ENCODE data around the gene DOCK11. TPM values are rescaled to one million over a fixed set of nuclear protein-coding genes. Genes with fewer than 3 reads are reported as not detected.

The DOCK11 gene
- total RNA-seq, 4 donors from 2014 or later = 131 to 240 (median 175) TPM

GRCh38 chrX:118506805-118507480 lies 11.3 kb downstream of the DOCK11 start:
- no peak for TF ChIP-seq CTCF (IDR thresholded peaks at IDR 0.05; ENCODE audit: low read depth)

GRCh38 chrX:118507766-118508165 lies 12.2 kb downstream of the DOCK11 start:
- TF ChIP-seq CTCF (IDR thresholded peaks at IDR 0.05; ENCODE audit: low read depth) = no peak

- no peak for TF ChIP-seq CTCF (IDR thresholded peaks at IDR 0.05; ENCODE audit: low read depth)
Observed at GRCh38 chrX:118508221-118508620, 12.6 kb downstream of the DOCK11 start.

GRCh38 chrX:118508635-118509034 lies 13.0 kb downstream of the DOCK11 start:
- no peak for TF ChIP-seq CTCF (IDR thresholded peaks at IDR 0.05; ENCODE audit: low read depth)

GRCh38 chrX:118510111-118510510 lies 14.5 kb downstream of the DOCK11 start:
- no peak for TF ChIP-seq CTCF (IDR thresholded peaks at IDR 0.05; ENCODE audit: low read depth)

GRCh38 chrX:118513120-118513898 lies 17.7 kb downstream of the DOCK11 start:
- TF ChIP-seq CTCF (IDR thresholded peaks at IDR 0.05; ENCODE audit: low read depth) = no peak

- TF ChIP-seq CTCF (IDR thresholded peaks at IDR 0.05; ENCODE audit: low read depth) = no peak
Observed at GRCh38 chrX:118519411-118520215, 24.0 kb downstream of the DOCK11 start.

Measured in subcutaneous adipose tissue (tissue), 4 donors.